K562 (cell line): Measurements from ENCODE around the gene CNP. TPM values are rescaled to one million over a fixed set of nuclear protein-coding genes. Genes with fewer than 3 reads are reported as not detected.
A peak's percentile ranks its signal among the peaks of the same experiment; 100 is the strongest.

Experiments used
- ATF1 ChIP-seq, 2 experiments: fragments of 450-650 bp in 1 of 2; IDR thresholded peaks; 2 replicates each; pipeline ENCODE4 v1.6.1; 2016; ENCODE audit warnings: missing compliant biosample characterization in 1 of 2, missing genetic modification characterization in 1 of 2
- BACH1 ChIP-seq: fragments of 200-800 bp; sonication (Bioruptor generic); IDR thresholded peaks from 2 replicates; pipeline ENCODE4 v1.6.1; 2016; ENCODE audit warnings: missing genetic modification characterization, missing compliant biosample characterization
- CTBP1 ChIP-seq: fragments of 450-650 bp; IDR thresholded peaks from 2 replicates; pipeline ENCODE4 v1.6.1; 2016; ENCODE audit warnings: borderline replicate concordance
- ERF ChIP-seq: fragments of 450-650 bp; formaldehyde crosslinking; IDR thresholded peaks from 2 replicates; pipeline ENCODE4 v1.4.0; 2020; ENCODE audit warnings: mild to moderate bottlenecking, mixed read lengths
- MEIS2 ChIP-seq: fragments of 450-650 bp; IDR thresholded peaks from 2 replicates; pipeline ENCODE4 v1.6.1; 2014; ENCODE audit warnings: mild to moderate bottlenecking; ENCODE audit not compliant: partially characterized antibody
- NRF1 ChIP-seq, 2 experiments: fragments of 450-650 bp; IDR thresholded peaks in 1 of 2; conservative IDR thresholded peaks in 1 of 2; 2 replicates each; pipeline ENCODE4 v1.6.1; 2014; ENCODE audit warnings: mild to moderate bottlenecking in 2 of 2
- SIN3A ChIP-seq, 2 experiments: fragments of 150-350 bp in 1 of 2; IDR thresholded peaks; 2 replicates each; pipeline ENCODE4 v1.6.1; 2011 to 2016; ENCODE audit warnings: borderline replicate concordance in 2 of 2, low read depth in 2 of 2, low read length in 2 of 2, mild to moderate bottlenecking in 2 of 2, moderate library complexity in 2 of 2; ENCODE audit not compliant: control insufficient read depth in 1 of 2
- SOX6 ChIP-seq: fragments of 450-650 bp; IDR thresholded peaks from 2 replicates; pipeline ENCODE4 v1.6.1; 2014; ENCODE audit warnings: mild to moderate bottlenecking
- ZNF431 ChIP-seq: sonication (generic); formaldehyde crosslinking; IDR thresholded peaks from 2 replicates; pipeline ENCODE4 v1.8.0; 2022; ENCODE audit warnings: mild to moderate bottlenecking, missing genetic modification reagents
- polyA plus RNA-seq, 8 experiments: library from polyadenylated mRNA; depleted of rRNA in 4 of 8; stranded (reverse) in 5 of 8; unstranded in 3 of 8; fragments of >200 nt; fragmentation: Nextera tagmentation in 2 of 8; fragmentation: Illumina TruSeq in 1 of 8; extraction: Ambion mirVana in 2 of 8; extraction: Trizol in 1 of 8; gene quantifications; 2 replicates each; pipeline versions ENCODE4 v1.2.1 to v1.2.3, GENCODE V29; 2011 to 2014; ENCODE audit warnings: inconsistent platforms in 1 of 8, missing spikeins in 1 of 8
- total RNA-seq, 7 experiments: library from RNA; depleted of rRNA in 6 of 7; stranded (reverse); fragments of >200 nt in 6 of 7; fragmentation: Illumina TruSeq in 2 of 7; extraction: Trizol in 2 of 7; gene quantifications; 2 replicates each; pipeline versions ENCODE4 v1.2.1 to v1.2.3, GENCODE V29; 2011 to 2021; ENCODE audit warnings: low replicate concordance in 1 of 7
- TF ChIP-seq, protein P1 (sequence below): fragments of 450-650 bp; IDR thresholded peaks from 2 replicates; pipeline ENCODE4 v1.6.1; 2016
- TF ChIP-seq, protein P2 (sequence below), 3 experiments: IDR thresholded peaks in 2 of 3; conservative IDR thresholded peaks in 1 of 3; 2 replicates each; pipeline ENCODE4 v1.5.1; 2011 to 2012; ENCODE audit warnings: low read length in 3 of 3, mild to moderate bottlenecking in 3 of 3, control low read depth in 2 of 3, improper control_type of control experiment in 1 of 3, inconsistent platforms in 1 of 3, low read depth in 1 of 3, mixed read lengths in 1 of 3, moderate library complexity in 1 of 3; ENCODE audit not compliant: insufficient read depth in 2 of 3

The CNP gene
- total and polyA plus RNA-seq, 9 of the 15 experiments (the other 6 are each of a cell fraction or from before 2014, with no cell fraction given): 1.7 to 52.0 (median 29.1) TPM

GRCh38 chr17:41965694-41966462 is 717 bp upstream of the CNP start (continued):
- TF ChIP-seq NRF1 (conservative IDR thresholded peaks at IDR 0.05 in 1 of 2, IDR thresholded peaks at IDR 0.05 in 1 of 2) (peak; percentile 82 to 85), ATF1 (CRISPR knock-in tag; IDR thresholded peaks at IDR 0.05) (no peak), ATF1 (tag; IDR thresholded peaks at IDR 0.05) (0 out of 2 replicates have a peak, but pooled peaks have one; percentile 8), ZNF431 (no peak), CTBP1 (peak; percentile 82), SIN3A (IDR thresholded peaks at IDR 0.05; ENCODE audit: borderline replicate concordance in 2 of 2, control insufficient read depth in 1 of 2, low read depth in 2 of 2, low read length in 2 of 2) (0 out of 4 replicates have a peak, but pooled peaks of 1 of the 2 experiments have one; percentile 27), MEIS2 (peak; percentile 42), SOX6 (0 out of 2 replicates have a peak, but pooled peaks have one; percentile 19), ERF (CRISPR knock-in tag) (no peak), BACH1 (tag) (no peak)
- TF ChIP-seq, protein P1, sequence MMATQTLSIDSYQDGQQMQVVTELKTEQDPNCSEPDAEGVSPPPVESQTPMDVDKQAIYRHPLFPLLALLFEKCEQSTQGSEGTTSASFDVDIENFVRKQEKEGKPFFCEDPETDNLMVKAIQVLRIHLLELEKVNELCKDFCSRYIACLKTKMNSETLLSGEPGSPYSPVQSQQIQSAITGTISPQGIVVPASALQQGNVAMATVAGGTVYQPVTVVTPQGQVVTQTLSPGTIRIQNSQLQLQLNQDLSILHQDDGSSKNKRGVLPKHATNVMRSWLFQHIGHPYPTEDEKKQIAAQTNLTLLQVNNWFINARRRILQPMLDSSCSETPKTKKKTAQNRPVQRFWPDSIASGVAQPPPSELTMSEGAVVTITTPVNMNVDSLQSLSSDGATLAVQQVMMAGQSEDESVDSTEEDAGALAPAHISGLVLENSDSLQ: peak; percentile 52
- TF ChIP-seq, protein P2, sequence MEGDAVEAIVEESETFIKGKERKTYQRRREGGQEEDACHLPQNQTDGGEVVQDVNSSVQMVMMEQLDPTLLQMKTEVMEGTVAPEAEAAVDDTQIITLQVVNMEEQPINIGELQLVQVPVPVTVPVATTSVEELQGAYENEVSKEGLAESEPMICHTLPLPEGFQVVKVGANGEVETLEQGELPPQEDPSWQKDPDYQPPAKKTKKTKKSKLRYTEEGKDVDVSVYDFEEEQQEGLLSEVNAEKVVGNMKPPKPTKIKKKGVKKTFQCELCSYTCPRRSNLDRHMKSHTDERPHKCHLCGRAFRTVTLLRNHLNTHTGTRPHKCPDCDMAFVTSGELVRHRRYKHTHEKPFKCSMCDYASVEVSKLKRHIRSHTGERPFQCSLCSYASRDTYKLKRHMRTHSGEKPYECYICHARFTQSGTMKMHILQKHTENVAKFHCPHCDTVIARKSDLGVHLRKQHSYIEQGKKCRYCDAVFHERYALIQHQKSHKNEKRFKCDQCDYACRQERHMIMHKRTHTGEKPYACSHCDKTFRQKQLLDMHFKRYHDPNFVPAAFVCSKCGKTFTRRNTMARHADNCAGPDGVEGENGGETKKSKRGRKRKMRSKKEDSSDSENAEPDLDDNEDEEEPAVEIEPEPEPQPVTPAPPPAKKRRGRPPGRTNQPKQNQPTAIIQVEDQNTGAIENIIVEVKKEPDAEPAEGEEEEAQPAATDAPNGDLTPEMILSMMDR (IDR thresholded peaks at IDR 0.05 in 2 of 3, conservative IDR thresholded peaks at IDR 0.05 in 1 of 3; ENCODE audit: insufficient read depth in 2 of 3, low read depth in 1 of 3, low read length in 3 of 3): peak in 1 of 3 experiments; percentile 8; a peak in 1 of 6 replicates
